Spleen (tissue), 11 donors: ENCODE results near the gene ACOT11. TPM values are rescaled to one million over a fixed set of nuclear protein-coding genes. Genes with fewer than 3 reads are reported as not detected.

Experiments used
- DNase-seq: peaks from one replicate; pipeline ENCODE4 v3.0.0-alpha.2; 2020
- H3K27ac ChIP-seq, 8 donors: fragments of 200-600 bp; sonication (generic) in 7 of 8; 1 replicate in 4 of 8; 2 replicates in 4 of 8; pipeline versions ENCODE4 v1.5.0 to v1.8.0; 2016 to 2021; ENCODE audit warnings: inconsistent platforms in 4 of 8, mild to moderate bottlenecking in 4 of 8, moderate library complexity in 1 of 8
- H3K27me3 ChIP-seq, 7 donors: fragments of 200-600 bp; sonication (generic) in 6 of 7; replicated peaks in 1 of 7; 1 replicate in 4 of 7; 2 replicates in 3 of 7; pipeline versions ENCODE4 v1.5.0 to v1.8.0; 2016 to 2021; ENCODE audit warnings: inconsistent platforms in 3 of 7, mild to moderate bottlenecking in 1 of 7
- H3K36me3 ChIP-seq, 6 donors: fragments of 200-600 bp; sonication (generic) in 5 of 6; 1 replicate in 4 of 6; 2 replicates in 2 of 6; pipeline versions ENCODE4 v1.5.0 to v1.8.0; 2016 to 2021; ENCODE audit warnings: inconsistent platforms in 2 of 6
- H3K4me1 ChIP-seq, 6 donors: fragments of 200-600 bp; sonication (generic) in 5 of 6; 1 replicate in 3 of 6; 2 replicates in 3 of 6; pipeline versions ENCODE4 v1.5.0 to v1.8.0; 2016 to 2021; ENCODE audit warnings: inconsistent platforms in 3 of 6
- H3K4me3 ChIP-seq, 8 donors: fragments of 200-600 bp; sonication (generic) in 7 of 8; 1 replicate in 4 of 8; 2 replicates in 4 of 8; pipeline versions ENCODE4 v1.5.0 to v1.8.0; 2016 to 2021; ENCODE audit warnings: inconsistent platforms in 4 of 8, mild to moderate bottlenecking in 4 of 8, moderate library complexity in 2 of 8
- H3K9me3 ChIP-seq, 8 donors: fragments of 200-600 bp; sonication (generic) in 7 of 8; 1 replicate in 4 of 8; 2 replicates in 4 of 8; pipeline versions ENCODE4 v1.5.0 to v1.8.0; 2016 to 2021; ENCODE audit warnings: inconsistent platforms in 4 of 8
- POLR2A ChIP-seq, 3 donors: fragments of 450-650 bp; IDR thresholded peaks; one replicate each; pipeline ENCODE4 v1.5.1; 2017; ENCODE audit warnings: antibody characterized with exemption in 3 of 3, mild to moderate bottlenecking in 1 of 3
- POLR2AphosphoS5 ChIP-seq, 3 donors: sonication (generic); formaldehyde crosslinking; IDR thresholded peaks; one replicate each; pipeline ENCODE4 v1.5.1; 2017; ENCODE audit warnings: antibody characterized with exemption in 3 of 3
- WGBS, 5 donors: extraction: QIAGEN DNeasy Blood & Tissue Kit in 3 of 5; methylation state at CpG; one replicate each; pipeline versions ENCODE4 v1.1.5 to v1.1.7; 2013 to 2018; 5-methylcytosine and 5-hydroxymethylcytosine counted together
- intact Hi-C: fragments of 100-400 bp; cut with DNase I; formaldehyde crosslinking; loops from one replicate; pipeline ENCODE4 v1.15.0; 2023; ENCODE audit warnings: low total_unique reads
- polyA plus RNA-seq, 3 donors: library from polyadenylated mRNA; stranded (reverse); fragments of 200-250 nt; gene quantifications; one replicate each; pipeline ENCODE4 v1.2.1, GENCODE V29; 2013
- total RNA-seq, 7 donors: library from RNA; depleted of rRNA in 3 of 7; stranded (reverse); fragments of >200 nt in 3 of 7; fragmentation: NEBNext Ultra II Directional in 4 of 7; extraction: Animal tissue kit (Norgen Biotek cat#: 25700) in 4 of 7; gene quantifications; one replicate each; pipeline versions ENCODE4 v1.1.0 to v1.2.1, GENCODE V29; 2016 to 2021
- TF ChIP-seq, protein P1 (sequence below), 11 experiments: fragments of 200-600 bp in 7 of 11; fragments of 450-650 bp in 4 of 11; sonication (generic) in 4 of 11; IDR thresholded peaks in 8 of 11; conservative IDR thresholded peaks in 3 of 11; 1 replicate in 7 of 11; 2 replicates in 4 of 11; pipeline versions ENCODE4 v1.4.0 to v1.8.0; 2016 to 2021; ENCODE audit warnings: antibody characterized with exemption in 11 of 11, inconsistent platforms in 4 of 11, mild to moderate bottlenecking in 1 of 11
- donor health status: healthy with polysubstance abuse.
- donor health status: DM: no; HTN: no; CAD: no; lungs with moderate emphysema.
- donor health status: DM: no; HTN: no; CAD: no.
- donor health status: Bipolar disorder and iron deficiency.
- donor health status: healthy.
- donor health status: DM: no; HTN: no; CAD: no.
- donor health status: DM: yes; HTN: yes; CAD: no.

ACOT11 gene
- total and polyA plus RNA-seq, 10 donors, result 0.30 to 3.2 (median 2.1) TPM

- intact Hi-C loops, result no loop called here
- TF ChIP-seq POLR2AphosphoS5 (IDR thresholded peaks at IDR 0.05), result no peak
- no peak for TF ChIP-seq POLR2A (IDR thresholded peaks at IDR 0.05)
- TF ChIP-seq, protein P1, sequence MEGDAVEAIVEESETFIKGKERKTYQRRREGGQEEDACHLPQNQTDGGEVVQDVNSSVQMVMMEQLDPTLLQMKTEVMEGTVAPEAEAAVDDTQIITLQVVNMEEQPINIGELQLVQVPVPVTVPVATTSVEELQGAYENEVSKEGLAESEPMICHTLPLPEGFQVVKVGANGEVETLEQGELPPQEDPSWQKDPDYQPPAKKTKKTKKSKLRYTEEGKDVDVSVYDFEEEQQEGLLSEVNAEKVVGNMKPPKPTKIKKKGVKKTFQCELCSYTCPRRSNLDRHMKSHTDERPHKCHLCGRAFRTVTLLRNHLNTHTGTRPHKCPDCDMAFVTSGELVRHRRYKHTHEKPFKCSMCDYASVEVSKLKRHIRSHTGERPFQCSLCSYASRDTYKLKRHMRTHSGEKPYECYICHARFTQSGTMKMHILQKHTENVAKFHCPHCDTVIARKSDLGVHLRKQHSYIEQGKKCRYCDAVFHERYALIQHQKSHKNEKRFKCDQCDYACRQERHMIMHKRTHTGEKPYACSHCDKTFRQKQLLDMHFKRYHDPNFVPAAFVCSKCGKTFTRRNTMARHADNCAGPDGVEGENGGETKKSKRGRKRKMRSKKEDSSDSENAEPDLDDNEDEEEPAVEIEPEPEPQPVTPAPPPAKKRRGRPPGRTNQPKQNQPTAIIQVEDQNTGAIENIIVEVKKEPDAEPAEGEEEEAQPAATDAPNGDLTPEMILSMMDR (IDR thresholded peaks at IDR 0.05 in 8 of 11, conservative IDR thresholded peaks at IDR 0.05 in 3 of 11), result no peak
- Histone ChIP-seq H3K4me1 (peaks cover 15 to 41% (median 27%) of the 10 kb centered on the region in 6 donors), H3K27ac (peak overlapping the region in 3 of 8 donors; percentile 11 to 53 (median 42)), H3K4me3 (peak overlapping the region in 4 of 8 donors; percentile 39 to 72 (median 52)), H3K9me3 (no peaks in the 10 kb centered on the region), H3K27me3 (peaks cover 0 to 32% (median 8%) of the 10 kb centered on the region in 7 donors), H3K36me3 (no peaks in the 10 kb centered on the region)
- WGBS, 5 donors, result 21 to 31% (median 26%) methylated on average over 12 of the region's 12 CpGs
- DNase-seq, result no peak
Measured at GRCh38 chr1:54542962-54543539, 5.0 kb upstream of the ACOT11 start.

DNA sequence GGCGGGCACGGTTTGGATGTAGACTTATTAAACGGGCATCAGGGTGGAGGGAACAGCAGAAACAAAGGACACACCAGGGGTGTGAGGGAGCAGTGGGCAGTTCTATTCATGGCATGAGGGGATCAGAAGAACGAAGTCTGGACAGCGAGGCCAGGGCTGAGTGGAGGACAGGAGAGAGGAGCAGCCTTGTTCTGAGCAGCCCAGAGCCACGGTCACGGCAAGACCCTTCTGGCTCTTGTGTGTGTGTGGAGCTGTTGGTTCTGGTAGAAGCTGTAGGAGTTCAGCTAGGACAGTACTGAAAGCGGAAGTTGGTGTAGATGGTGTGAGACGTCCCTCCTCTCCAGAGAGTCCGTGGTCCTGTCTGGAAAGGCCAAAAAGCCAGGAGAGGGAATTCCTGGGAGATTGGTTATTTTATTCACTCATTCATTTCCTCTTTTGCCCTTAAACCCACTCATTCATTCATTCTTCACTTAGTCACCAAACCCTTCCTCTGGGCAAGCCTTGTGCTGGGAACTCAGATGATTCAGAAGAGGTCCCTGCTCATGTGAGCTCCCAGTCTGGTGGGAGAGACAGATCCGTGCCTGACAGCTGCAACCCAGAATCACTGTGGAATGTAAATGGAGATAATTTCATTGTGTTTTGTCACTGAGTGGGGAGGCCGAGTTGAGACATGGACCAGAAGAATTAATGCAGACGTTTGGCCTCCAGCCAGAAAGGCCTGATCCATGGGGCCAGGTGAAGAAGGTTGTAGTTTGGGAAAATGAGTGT lies 4.1 kb upstream of the ACOT11 start:
- no peaks in the 10 kb centered on the region for H3K36me3 ChIP-seq
- no peak overlapping the region for H3K4me3 ChIP-seq
- no peaks in the 10 kb centered on the region for H3K9me3 ChIP-seq
- 82 to 88% (median 84%) methylated on average over 13 of the region's 13 CpGs for WGBS, 5 donors
- peaks cover 15 to 46% (median 31%) of the 10 kb centered on the region in 6 donors for H3K4me1 ChIP-seq
- DNase-seq, result no peak
- intact Hi-C loops, result no loop called here
- no peak overlapping the region for H3K27ac ChIP-seq
- H3K27me3 ChIP-seq, result peaks cover 0 to 26% (median 8%) of the 10 kb centered on the region in 7 donors
- TF ChIP-seq POLR2AphosphoS5 (IDR thresholded peaks at IDR 0.05), result no peak
- TF ChIP-seq POLR2A (IDR thresholded peaks at IDR 0.05), result no peak
- TF ChIP-seq, protein P1 (IDR thresholded peaks at IDR 0.05 in 8 of 11, conservative IDR thresholded peaks at IDR 0.05 in 3 of 11), result no peak

DNA sequence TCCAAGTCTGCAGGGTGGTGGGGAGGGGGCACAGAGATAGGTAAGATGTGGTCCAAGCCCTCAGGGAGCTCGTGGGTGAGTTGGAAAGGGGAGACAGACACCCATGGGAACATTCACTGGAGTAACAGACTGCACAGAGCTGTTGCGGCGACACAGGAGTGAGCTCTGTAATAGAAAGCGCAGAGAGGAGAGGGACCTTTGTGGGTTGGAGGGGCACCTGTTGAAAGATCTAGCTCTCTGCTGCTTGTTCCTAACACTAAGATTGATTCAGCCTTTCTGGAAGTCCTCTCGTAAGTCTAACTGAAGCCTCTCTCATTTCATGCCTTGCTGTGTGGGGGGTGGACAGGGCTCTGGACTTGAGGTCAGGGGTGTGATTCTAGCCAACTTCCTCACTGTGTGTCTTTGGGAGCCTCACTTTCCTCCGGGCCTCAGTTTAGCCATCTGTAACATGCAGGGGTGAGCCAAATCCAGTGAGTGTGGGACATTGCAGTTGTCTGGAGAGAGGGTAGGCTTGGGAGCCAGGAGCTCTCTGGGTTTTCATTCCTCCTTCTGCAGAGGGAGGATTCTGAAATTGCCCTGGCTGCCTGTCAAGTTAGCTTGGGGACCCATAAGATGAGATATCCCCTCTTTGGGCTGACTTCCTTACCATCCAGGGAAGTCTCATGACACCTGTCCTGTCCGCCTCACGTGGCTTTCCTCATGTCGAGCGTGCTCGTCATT lies 2.0 kb upstream of the ACOT11 start:
- Histone ChIP-seq H3K27ac (no peak overlapping the region), H3K9me3 (no peaks in the 10 kb centered on the region), H3K27me3 (peaks cover 0 to 20% (median 8%) of the 10 kb centered on the region in 7 donors), H3K4me3 (no peak overlapping the region), H3K4me1 (peaks cover 15 to 45% (median 31%) of the 10 kb centered on the region in 6 donors), H3K36me3 (no peaks in the 10 kb centered on the region)
- no peak for DNase-seq
- WGBS, 5 donors, result 78 to 90% (median 81%) methylated on average over 11 of the region's 11 CpGs
- intact Hi-C loops, result no loop called here
- TF ChIP-seq POLR2AphosphoS5 (IDR thresholded peaks at IDR 0.05) (no peak), POLR2A (IDR thresholded peaks at IDR 0.05) (no peak)
- TF ChIP-seq, protein P1 (IDR thresholded peaks at IDR 0.05 in 8 of 11, conservative IDR thresholded peaks at IDR 0.05 in 3 of 11), result no peak
